Stomach (tissue), 4 donors: ENCODE measurements around the gene TLK2.
"Not testable (repeated sequence)": the region's sequence is repeated elsewhere in the genome, so short reads cannot be mapped to it uniquely, and the experiment has no call there.

Source experiments
- EP300 ChIP-seq: sonication (generic); formaldehyde crosslinking; IDR thresholded peaks from one replicate; pipeline ENCODE4 v1.6.1; 2017; ENCODE audit warnings: antibody characterized with exemption
- POLR2A ChIP-seq, 4 donors: fragments of 450-650 bp; IDR thresholded peaks; one replicate each; pipeline ENCODE4 v1.6.1; 2016; ENCODE audit warnings: antibody characterized with exemption in 4 of 4, control low read depth in 2 of 4, mild to moderate bottlenecking in 1 of 4, moderate library complexity in 1 of 4
- TF ChIP-seq, protein P1 (sequence below), 7 experiments: fragments of 450-650 bp in 4 of 7; fragments of 200-600 bp in 3 of 7; sonication (generic) in 3 of 7; IDR thresholded peaks; one replicate each; pipeline ENCODE4 v1.5.1; 2016 to 2019; ENCODE audit warnings: antibody characterized with exemption in 7 of 7, control low read depth in 2 of 7, mild to moderate bottlenecking in 1 of 7

DNA sequence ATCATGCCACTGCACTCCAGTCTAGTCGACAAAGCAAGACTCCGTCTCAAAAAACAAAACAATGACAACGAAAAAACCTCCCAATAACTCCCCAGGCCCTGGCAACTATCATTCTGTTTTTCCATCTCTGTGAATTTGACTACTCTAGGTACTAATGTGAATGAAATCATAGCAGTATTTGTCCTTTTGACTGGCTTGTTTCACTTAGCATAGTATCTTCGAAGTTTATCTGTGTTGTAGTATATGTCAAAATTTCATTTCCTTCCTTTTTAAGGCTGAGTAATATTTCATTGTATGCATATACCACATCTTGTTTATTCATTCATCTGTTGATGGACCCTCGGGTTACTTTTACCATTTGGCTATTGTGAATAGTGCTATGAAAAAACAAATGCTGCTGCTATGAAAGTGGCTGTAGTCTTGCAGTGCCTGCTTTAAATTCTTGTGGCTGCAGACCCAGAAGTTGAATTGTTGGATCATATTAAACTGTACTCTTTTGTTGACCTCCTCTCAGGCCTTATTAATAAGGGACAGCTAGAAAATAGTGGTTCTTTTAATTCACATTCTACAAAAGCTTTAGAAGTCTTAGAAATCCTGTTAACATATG is 14.5 kb downstream of the TLK2 start:
- TF ChIP-seq, protein P1, sequence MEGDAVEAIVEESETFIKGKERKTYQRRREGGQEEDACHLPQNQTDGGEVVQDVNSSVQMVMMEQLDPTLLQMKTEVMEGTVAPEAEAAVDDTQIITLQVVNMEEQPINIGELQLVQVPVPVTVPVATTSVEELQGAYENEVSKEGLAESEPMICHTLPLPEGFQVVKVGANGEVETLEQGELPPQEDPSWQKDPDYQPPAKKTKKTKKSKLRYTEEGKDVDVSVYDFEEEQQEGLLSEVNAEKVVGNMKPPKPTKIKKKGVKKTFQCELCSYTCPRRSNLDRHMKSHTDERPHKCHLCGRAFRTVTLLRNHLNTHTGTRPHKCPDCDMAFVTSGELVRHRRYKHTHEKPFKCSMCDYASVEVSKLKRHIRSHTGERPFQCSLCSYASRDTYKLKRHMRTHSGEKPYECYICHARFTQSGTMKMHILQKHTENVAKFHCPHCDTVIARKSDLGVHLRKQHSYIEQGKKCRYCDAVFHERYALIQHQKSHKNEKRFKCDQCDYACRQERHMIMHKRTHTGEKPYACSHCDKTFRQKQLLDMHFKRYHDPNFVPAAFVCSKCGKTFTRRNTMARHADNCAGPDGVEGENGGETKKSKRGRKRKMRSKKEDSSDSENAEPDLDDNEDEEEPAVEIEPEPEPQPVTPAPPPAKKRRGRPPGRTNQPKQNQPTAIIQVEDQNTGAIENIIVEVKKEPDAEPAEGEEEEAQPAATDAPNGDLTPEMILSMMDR (IDR thresholded peaks at IDR 0.05): not testable (repeated sequence)
- not testable (repeated sequence) for TF ChIP-seq EP300; POLR2A (IDR thresholded peaks at IDR 0.05)
